Sigmoid colon (tissue), 3 donors: Measurements from ENCODE around the gene CDC42BPA.

Experiments
- CTCF ChIP-seq, 4 experiments: fragments of 450-650 bp in 3 of 4; fragments of 200-600 bp in 1 of 4; IDR thresholded peaks; one replicate each; pipeline ENCODE4 v1.5.1; 2016 to 2019; ENCODE audit warnings: antibody characterized with exemption in 4 of 4, mild to moderate bottlenecking in 3 of 4, moderate library complexity in 2 of 4
- POLR2A ChIP-seq, 2 donors: fragments of 450-650 bp; IDR thresholded peaks; one replicate each; pipeline ENCODE4 v1.6.1; 2016; ENCODE audit warnings: antibody characterized with exemption in 2 of 2, mild to moderate bottlenecking in 2 of 2, moderate library complexity in 2 of 2

- TF ChIP-seq CTCF (IDR thresholded peaks at IDR 0.05) (no peak), POLR2A (IDR thresholded peaks at IDR 0.05) (no peak)
These were observed 368.0 kb downstream of the CDC42BPA start for GRCh38 chr1:226950316-226950715.
